Neuronal stem cell (in vitro differentiated cells): ENCODE data around the gene LZTS3.

Experiments used
- DNase-seq: peaks from one replicate; pipeline ENCODE4 v3.0.0-alpha.2; 2013; ENCODE audit warnings: low spot score
- H2AFZ ChIP-seq: one replicate; pipeline ENCODE4 v1.6.1; 2013; ENCODE audit warnings: mild to moderate bottlenecking, low read length, inconsistent platforms
- H2AK5ac ChIP-seq: 2 replicates; pipeline ENCODE4 v1.6.1; 2013; ENCODE audit warnings: low read depth, mild to moderate bottlenecking, inconsistent platforms, low read length, moderate library complexity, mixed read lengths
- H2BK120ac ChIP-seq: 2 replicates; pipeline ENCODE4 v1.6.1; 2013; ENCODE audit warnings: low read depth, mild to moderate bottlenecking, inconsistent platforms, low read length, moderate library complexity, mixed read lengths
- H2BK12ac ChIP-seq: one replicate; pipeline ENCODE4 v1.6.1; 2013; ENCODE audit warnings: low read length, inconsistent platforms
- H2BK15ac ChIP-seq: 2 replicates; pipeline ENCODE4 v1.6.1; 2013; ENCODE audit warnings: mild to moderate bottlenecking, low read length, inconsistent platforms, mixed read lengths
- H2BK5ac ChIP-seq: one replicate; pipeline ENCODE4 v1.6.1; 2013; ENCODE audit warnings: inconsistent platforms, mild to moderate bottlenecking, low read length, moderate library complexity
- H3K14ac ChIP-seq: one replicate; pipeline ENCODE4 v1.6.1; 2013; ENCODE audit warnings: low read length, inconsistent platforms
- H3K18ac ChIP-seq: 2 replicates; pipeline ENCODE4 v1.6.1; 2013; ENCODE audit warnings: low read length, inconsistent platforms
- H3K23ac ChIP-seq: 2 replicates; pipeline ENCODE4 v1.6.1; 2013; ENCODE audit warnings: low read depth, mild to moderate bottlenecking, mixed read lengths, low read length, inconsistent platforms; ENCODE audit not compliant: poor library complexity
- H3K27ac ChIP-seq: replicated peaks from 3 replicates; pipeline ENCODE4 v1.5.1; 2013; ENCODE audit warnings: low read length, inconsistent platforms
- H3K27me3 ChIP-seq, 3 experiments: 2 replicates each; pipeline ENCODE4 v1.6.1; 2013; ENCODE audit warnings: low read length in 3 of 3, mild to moderate bottlenecking in 2 of 3, inconsistent platforms in 1 of 3, low read depth in 1 of 3, mixed read lengths in 1 of 3, moderate library complexity in 1 of 3; ENCODE audit not compliant: control insufficient read depth in 3 of 3, insufficient read depth in 3 of 3
- H3K36me3 ChIP-seq, 2 donors: replicated peaks in 1 of 2; 2 replicates each; pipeline ENCODE4 v1.6.1; 2013; ENCODE audit warnings: low read length in 2 of 2; ENCODE audit not compliant: control insufficient read depth in 2 of 2, insufficient read depth in 2 of 2
- H3K4ac ChIP-seq: 2 replicates; pipeline ENCODE4 v1.6.1; 2013; ENCODE audit warnings: inconsistent platforms, mild to moderate bottlenecking, low read length, moderate library complexity
- H3K4me1 ChIP-seq, 2 donors: 1 replicate in 1 of 2; 2 replicates in 1 of 2; pipeline ENCODE4 v1.6.1; 2013; ENCODE audit warnings: low read length in 2 of 2, low read depth in 1 of 2; ENCODE audit not compliant: control insufficient read depth in 2 of 2, insufficient read depth in 1 of 2
- H3K4me2 ChIP-seq: one replicate; pipeline ENCODE4 v1.6.1; 2013; ENCODE audit warnings: mild to moderate bottlenecking, low read length, inconsistent platforms; ENCODE audit not compliant: insufficient read depth, poor library complexity, severe bottlenecking
- H3K4me3 ChIP-seq, 2 donors: 2 replicates each; pipeline ENCODE4 v1.5.1; 2013; ENCODE audit warnings: low read length in 2 of 2, mild to moderate bottlenecking in 2 of 2, inconsistent platforms in 1 of 2, moderate library complexity in 1 of 2
- H3K79me1 ChIP-seq: one replicate; pipeline ENCODE4 v1.6.1; 2013; ENCODE audit warnings: low read depth, mild to moderate bottlenecking, inconsistent platforms, low read length, moderate library complexity
- H3K9ac ChIP-seq: one replicate; pipeline ENCODE4 v1.6.1; 2013; ENCODE audit warnings: mild to moderate bottlenecking, low read depth, low read length, inconsistent platforms; ENCODE audit not compliant: poor library complexity
- H3K9me3 ChIP-seq, 2 donors: replicated peaks in 1 of 2; 2 replicates each; pipeline versions ENCODE3 to v1.6.1; 2013; ENCODE audit warnings: low read length in 2 of 2, mild to moderate bottlenecking in 2 of 2, inconsistent platforms in 1 of 2, low read depth in 1 of 2, mixed read lengths in 1 of 2, moderate library complexity in 1 of 2; ENCODE audit not compliant: control insufficient read depth in 2 of 2, insufficient read depth in 1 of 2
- H4K8ac ChIP-seq: one replicate; pipeline ENCODE4 v1.6.1; 2013; ENCODE audit warnings: low read depth, mild to moderate bottlenecking, inconsistent platforms, low read length, moderate library complexity
- H4K91ac ChIP-seq: one replicate; pipeline ENCODE4 v1.6.1; 2013; ENCODE audit warnings: low read length, low read depth, mild to moderate bottlenecking, inconsistent platforms; ENCODE audit not compliant: poor library complexity
- WGBS, 2 donors: extraction: QIAGEN DNeasy Blood & Tissue Kit; methylation state at CpG; one replicate each; pipeline ENCODE4 v1.1.7; 2013; ENCODE audit warnings: missing lambda C conversion rate in 2 of 2, mixed read lengths in 1 of 2; ENCODE audit not compliant: insufficient read length in 2 of 2, insufficient replicate concordance in 1 of 2; ENCODE audit errors: extremely low coverage in 2 of 2; 5-methylcytosine and 5-hydroxymethylcytosine counted together

LZTS3 gene

DNA sequence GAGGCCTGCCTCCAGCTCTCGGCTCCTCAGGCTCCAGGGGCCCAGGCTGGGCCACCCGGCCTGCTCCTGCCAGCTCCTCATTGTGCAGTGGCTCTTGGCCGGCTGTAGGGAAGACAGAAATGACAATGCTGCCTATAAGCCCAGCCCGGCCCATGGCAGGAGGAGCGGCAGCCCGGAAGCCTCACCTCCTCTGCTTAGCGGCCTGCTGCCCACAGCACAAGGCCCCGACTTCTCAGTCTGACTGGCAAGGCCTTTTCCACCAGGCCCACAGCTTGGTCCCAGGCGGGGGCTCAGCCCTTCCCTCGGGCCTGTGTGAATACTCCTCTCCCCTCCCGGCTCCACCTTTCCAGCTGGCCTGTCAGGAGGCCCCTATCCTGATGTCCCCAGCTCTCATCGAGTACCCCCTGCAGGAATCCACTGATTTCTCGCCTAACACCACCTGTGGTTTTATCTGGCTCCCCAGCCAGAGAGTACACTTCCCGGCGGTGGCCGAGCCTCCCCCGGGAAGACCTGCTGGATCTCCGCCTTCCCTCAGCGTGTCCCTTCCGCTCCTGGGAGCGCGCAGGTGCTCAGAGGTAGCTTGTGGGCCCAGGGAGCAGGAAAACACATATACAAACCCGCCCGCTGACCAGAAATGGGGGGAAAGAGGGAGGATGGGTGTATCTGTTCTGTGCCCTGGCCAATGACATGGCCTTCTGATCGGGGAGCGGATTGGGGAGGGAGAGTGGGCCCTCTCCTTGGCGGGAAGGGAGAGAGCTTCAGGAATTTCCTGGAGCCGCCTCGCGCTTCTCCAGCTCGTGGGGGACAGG is 30.2 kb upstream of the LZTS3 start:
- Histone ChIP-seq H2AFZ (peak overlapping the region; percentile 99), H2BK120ac (no peak overlapping the region), H3K9me3 (peaks cover 0 to 2% of the 10 kb centered on the region in 2 donors), H3K27me3 (no peaks in the 10 kb centered on the region), H3K14ac (peak overlapping the region; percentile 84), H3K18ac (peak overlapping the region; percentile 81), H3K4me3 (peak overlapping the region; percentile 82 to 85), H3K23ac (peak overlapping the region; percentile 95), H3K36me3 (peaks cover 21 to 41% of the 10 kb centered on the region in 2 donors), H3K4me2 (peak overlapping the region; percentile 91), H2BK15ac (no peak overlapping the region), H3K27ac (no peak overlapping the region), H3K4me1 (peaks cover 4 to 6% of the 10 kb centered on the region in 2 donors), H4K91ac (no peak overlapping the region), H2BK5ac (peak overlapping the region; percentile 14), H3K9ac (peak overlapping the region; percentile 97), H3K79me1 (peaks cover 24% of the 10 kb centered on the region), H2BK12ac (no peak overlapping the region), H2AK5ac (peak overlapping the region; percentile 94), H4K8ac (no peak overlapping the region), H3K4ac (peak overlapping the region; percentile 97)
- WGBS, 2 donors = no CpG with 5 or more reads among the region's 31 CpGs
- DNase-seq = no peak

DNA sequence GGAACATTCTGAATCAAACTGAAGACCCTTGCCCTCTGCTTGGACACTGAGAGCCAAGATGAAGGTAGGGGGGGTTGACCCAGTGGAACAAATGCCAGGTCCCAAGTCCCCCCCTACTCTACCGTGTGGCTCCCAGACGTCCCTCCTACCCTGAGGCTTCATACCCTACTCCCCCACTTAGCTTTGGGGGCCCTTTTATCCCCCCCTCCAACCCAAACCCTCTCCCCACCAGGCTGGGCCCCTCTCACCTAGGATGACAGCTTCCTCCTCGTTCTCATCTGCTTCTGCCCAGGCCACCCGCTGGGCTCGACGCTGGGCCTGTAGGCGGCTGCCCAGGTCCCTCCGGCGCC is 29.6 kb upstream of the LZTS3 start:
- Histone ChIP-seq H3K23ac (no peak overlapping the region), H3K9me3 (peaks cover 0 to 2% of the 10 kb centered on the region in 2 donors), H3K14ac (no peak overlapping the region), H2BK15ac (no peak overlapping the region), H3K27ac (no peak overlapping the region), H2BK12ac (no peak overlapping the region), H4K91ac (no peak overlapping the region), H2BK5ac (no peak overlapping the region), H3K9ac (peak overlapping the region; percentile 83), H2AK5ac (no peak overlapping the region), H4K8ac (no peak overlapping the region), H2AFZ (no peak overlapping the region), H3K4me3 (peak overlapping the region in 1 of 2 donors; percentile 85), H3K79me1 (peaks cover 24% of the 10 kb centered on the region), H3K18ac (no peak overlapping the region), H2BK120ac (no peak overlapping the region), H3K27me3 (no peaks in the 10 kb centered on the region), H3K4ac (no peak overlapping the region), H3K36me3 (peaks cover 21 to 41% of the 10 kb centered on the region in 2 donors), H3K4me2 (peak overlapping the region; percentile 91), H3K4me1 (peaks cover 0 to 5% of the 10 kb centered on the region in 2 donors)
- WGBS, 2 donors = no CpG with 5 or more reads among the region's 9 CpGs
- no peak for DNase-seq

DNA sequence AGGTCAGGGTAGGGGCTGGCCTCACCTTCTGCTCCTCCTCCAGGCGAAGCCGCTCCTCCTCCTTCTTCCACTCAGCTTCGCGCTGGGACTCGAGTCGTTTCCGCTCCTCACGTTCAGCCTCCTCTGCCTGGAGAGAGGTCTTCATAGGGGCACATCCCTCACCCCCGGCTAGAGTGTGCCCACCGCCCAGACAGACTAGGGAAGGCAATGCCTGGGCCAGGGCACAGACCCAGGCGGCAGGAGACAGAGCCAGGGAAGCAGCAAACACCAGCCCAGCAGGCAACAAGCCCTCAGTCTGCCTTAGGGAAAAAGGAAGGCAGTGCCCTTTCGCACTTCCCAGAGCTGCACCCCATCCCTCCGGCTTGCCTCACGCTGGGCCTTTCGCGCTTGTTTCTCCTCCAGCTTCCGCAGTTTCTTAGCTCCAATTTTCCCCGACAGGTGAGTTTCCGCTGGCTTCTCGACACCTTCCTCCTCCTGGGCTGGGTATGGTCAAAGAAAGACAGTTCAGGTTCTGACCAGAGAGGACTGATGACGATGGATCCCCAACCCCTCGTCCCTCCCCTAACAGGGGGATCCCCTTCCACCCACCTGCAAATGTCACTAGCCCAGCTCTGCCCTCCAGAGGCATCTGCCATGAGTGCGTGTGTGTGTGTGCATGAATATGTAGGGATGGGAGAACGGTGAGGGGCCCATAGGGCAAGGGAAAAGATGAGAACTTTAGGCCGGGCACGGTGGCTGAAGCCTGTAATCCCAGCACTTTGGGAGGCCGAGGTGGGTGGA is 26.8 kb upstream of the LZTS3 start:
- Histone ChIP-seq H3K27me3 (no peaks in the 10 kb centered on the region), H2BK120ac (no peak overlapping the region), H3K14ac (no peak overlapping the region), H4K91ac (no peak overlapping the region), H2BK5ac (no peak overlapping the region), H2AFZ (no peak overlapping the region), H3K9me3 (peaks cover 0 to 2% of the 10 kb centered on the region in 2 donors), H3K79me1 (peaks cover 24% of the 10 kb centered on the region), H3K23ac (peak overlapping the region; percentile 43), H3K36me3 (peaks cover 33 to 58% of the 10 kb centered on the region in 2 donors), H3K27ac (no peak overlapping the region), H4K8ac (no peak overlapping the region), H3K4me3 (peak overlapping the region in 1 of 2 donors; percentile 6), H3K4me1 (peaks cover 0 to 5% of the 10 kb centered on the region in 2 donors), H3K4ac (no peak overlapping the region), H3K9ac (no peak overlapping the region), H3K18ac (no peak overlapping the region), H2BK15ac (no peak overlapping the region), H3K4me2 (no peak overlapping the region), H2AK5ac (no peak overlapping the region), H2BK12ac (no peak overlapping the region)
- no peak for DNase-seq
- no CpG with 5 or more reads among the region's 27 CpGs for WGBS, 2 donors

DNA sequence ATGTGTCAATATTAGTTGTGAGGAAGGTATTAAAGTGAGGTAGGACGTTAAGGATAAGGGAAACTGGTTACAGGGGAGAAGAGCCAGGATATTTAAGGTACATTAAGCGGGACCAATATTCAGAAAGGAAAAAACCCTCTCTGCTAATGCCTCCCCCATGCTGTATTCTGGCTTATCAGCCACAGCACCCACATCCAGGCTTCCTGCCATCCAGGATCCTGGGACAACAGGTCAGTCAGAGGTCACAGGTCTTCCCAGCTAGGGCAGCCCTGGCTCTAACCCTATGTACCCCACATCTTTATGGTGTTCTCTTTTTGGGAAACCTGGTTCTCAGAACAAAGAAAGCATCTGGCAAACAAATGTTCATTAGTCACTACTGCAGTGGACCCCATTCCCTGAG is 25.9 kb upstream of the LZTS3 start:
- no peak overlapping the region for H3K14ac ChIP-seq
- no peak overlapping the region for H2BK5ac ChIP-seq
- no peak overlapping the region for H3K4me3 ChIP-seq
- no peak overlapping the region for H4K8ac ChIP-seq
- DNase-seq = no peak
- no peak overlapping the region for H3K4ac ChIP-seq
- H2AFZ ChIP-seq = no peak overlapping the region
- peaks cover 0 to 5% of the 10 kb centered on the region in 2 donors for H3K4me1 ChIP-seq
- H3K27me3 ChIP-seq = no peaks in the 10 kb centered on the region
- no peak overlapping the region for H3K9ac ChIP-seq
- no peak overlapping the region for H3K27ac ChIP-seq
- WGBS, 2 donors = 100% methylated on average over 1 of the region's 2 CpGs
- H2BK15ac ChIP-seq = no peak overlapping the region
- H3K79me1 ChIP-seq = peaks cover 24% of the 10 kb centered on the region
- no peak overlapping the region for H2AK5ac ChIP-seq
- H2BK12ac ChIP-seq = no peak overlapping the region
- peaks cover 43 to 67% of the 10 kb centered on the region in 2 donors for H3K36me3 ChIP-seq
- peaks cover 0 to 2% of the 10 kb centered on the region in 2 donors for H3K9me3 ChIP-seq
- H2BK120ac ChIP-seq = no peak overlapping the region
- no peak overlapping the region for H3K4me2 ChIP-seq
- no peak overlapping the region for H3K23ac ChIP-seq
- H4K91ac ChIP-seq = no peak overlapping the region
- H3K18ac ChIP-seq = no peak overlapping the region
